Measurements from ENCODE around the gene EXOC4. TPM values are rescaled to one million over a fixed set of nuclear protein-coding genes. Genes with fewer than 3 reads are reported as not detected.

EXOC4 gene
- total RNA-seq, 1 experiment from 2014 or later: 75.8 TPM

- H3K27me3 Mint-ChIP-seq (ENCODE audit: low read depth): no peaks in the 10 kb centered on the region
- no peaks in the 10 kb centered on the region; a peak in 1 of 4 replicates for H3K4me1 Mint-ChIP-seq
- Histone ChIP-seq H2BK120ac (ENCODE audit: low read depth, low read length, poor library complexity, severe bottlenecking) (no peak overlapping the region), H4K5ac (ENCODE audit: insufficient read length, low read depth, low read length) (no peak overlapping the region), H3K27me3 (ENCODE audit: insufficient read depth, low read length) (no peaks in the 10 kb centered on the region), H3K14ac (ENCODE audit: insufficient read depth, low read length) (no peak overlapping the region), H3K23me2 (ENCODE audit: insufficient read length, low read depth, low read length, poor library complexity, severe bottlenecking) (no peaks in the 10 kb centered on the region), H2AK5ac (ENCODE audit: insufficient read length, low read length) (no peak overlapping the region), H3K23ac (ENCODE audit: insufficient read length, low read depth, low read length) (no peak overlapping the region), H3K79me2 (ENCODE audit: insufficient read depth, low read length) (no peaks in the 10 kb centered on the region), H3K56ac (ENCODE audit: insufficient read length, low read depth, low read length) (no peak overlapping the region), H4K20me1 (ENCODE audit: control insufficient read depth, insufficient read depth, insufficient read length) (no peaks in the 10 kb centered on the region), H3K27ac (ENCODE audit: insufficient read length, low read depth, low read length) (no peak overlapping the region), H3T11ph (ENCODE audit: low read length) (no peak overlapping the region), H3K9ac (ENCODE audit: extremely low read depth, insufficient read length, low read length) (no peak overlapping the region), H4K8ac (replicated peaks; ENCODE audit: insufficient read length, low read depth, low read length) (no peak overlapping the region), H3K79me1 (ENCODE audit: insufficient read depth, low read depth, low read length, poor library complexity, severe bottlenecking) (no peaks in the 10 kb centered on the region), H2BK12ac (ENCODE audit: insufficient read length, low read depth, low read length) (no peak overlapping the region), H3K9me3 (ENCODE audit: control insufficient read depth, low read depth, low read length) (no peaks in the 10 kb centered on the region), H2BK20ac (ENCODE audit: low read depth, low read length, poor library complexity, severe bottlenecking) (no peak overlapping the region), H3K4me2 (ENCODE audit: insufficient read depth, insufficient read length, low read length) (no peak overlapping the region), H4K91ac (ENCODE audit: insufficient read length, low read depth, low read length) (no peak overlapping the region), H2BK5ac (ENCODE audit: insufficient read length, low read length) (no peak overlapping the region), H2AFZ (ENCODE audit: low read length) (no peak overlapping the region), H3K4ac (ENCODE audit: low read depth, low read length) (no peak overlapping the region), H3K18ac (ENCODE audit: insufficient read length, low read depth, low read length) (no peak overlapping the region), H2BK15ac (ENCODE audit: low read depth, low read length) (no peak overlapping the region), H3K4me1 (ENCODE audit: insufficient read depth, low read length) (no peaks in the 10 kb centered on the region; the same call in 1 of the 2 replicates)
- DNase-seq: no peak
- H3K27ac Mint-ChIP-seq: no peak overlapping the region
- H3K9me3 Mint-ChIP-seq: no peaks in the 10 kb centered on the region
- no peak for TF ChIP-seq CTCF (conservative IDR thresholded peaks at IDR 0.05)
- no CpG with 5 or more reads among the region's 4 CpGs for WGBS (ENCODE audit: extremely low coverage, insufficient read length, low lambda C conversion rate)
- H3K36me3 Mint-ChIP-seq (ENCODE audit: insufficient read depth in 1 of 3, low read depth in 3 of 3): no peaks in the 10 kb centered on the region
- H3K4me3 Mint-ChIP-seq: no peak overlapping the region
Measured at GRCh38 chr7:133654547-133654946, 401.7 kb downstream of the EXOC4 start.
